ENCODE results near the gene FAM3A. TPM values are rescaled to one million over a fixed set of nuclear protein-coding genes. Genes with fewer than 3 reads are reported as not detected.

The FAM3A gene
- polyA plus RNA-seq, 1 of the 3 experiments (the other 2 are of a cell fraction), result 42.1 TPM

GRCh38 chrX:154505734-154506133, 10.3 kb downstream of the FAM3A start:
- Histone ChIP-seq H3K9me3 (no peaks in the 10 kb centered on the region), H3K4me2 (no peak overlapping the region; the same call in 1 of the 2 replicates), H3K9me2 (no peaks in the 10 kb centered on the region), H4K20me1 (ENCODE audit: insufficient read depth) (no peaks in the 10 kb centered on the region), H3K4me1 (ENCODE audit: control insufficient read depth in 1 of 2, insufficient read depth in 2 of 2, low read depth in 1 of 2, low read length in 1 of 2) (no peaks in the 10 kb centered on the region), H3F3A (replicated peaks; ENCODE audit: insufficient read depth) (no peaks in the 10 kb centered on the region), H3K4me3 (ENCODE audit: low read depth in 2 of 2, low read length in 1 of 2) (no peak overlapping the region), H2AFZ (ENCODE audit: low read depth) (no peak overlapping the region), H3K9ac (no peak overlapping the region), H3K27me3 (ENCODE audit: insufficient read depth) (peaks cover 6% of the 10 kb centered on the region; the same call in 1 of the 2 replicates), H3K36me3 (replicated peaks in 1 of 2; ENCODE audit: control insufficient read depth in 1 of 2, insufficient read depth in 2 of 2, low read length in 1 of 2) (no peaks in the 10 kb centered on the region), H3K79me2 (ENCODE audit: insufficient read depth) (no peaks in the 10 kb centered on the region), H3K27ac (ENCODE audit: low read depth in 2 of 2, low read length in 1 of 2) (peak overlapping the region in 1 of 2 experiments; percentile 19; a peak in 2 of 4 replicates)
- WGBS (ENCODE audit: low lambda C conversion rate), result 11% methylated on average over 6 of the region's 12 CpGs
- ChIA-PET CTCF (no interaction called here), POLR2A (no interaction called here)
- DNase-seq, result no peak
- TF ChIP-seq FOXJ3 (CRISPR knock-in tag; IDR thresholded peaks at IDR 0.05), result no peak
- TF ChIP-seq, protein P1, sequence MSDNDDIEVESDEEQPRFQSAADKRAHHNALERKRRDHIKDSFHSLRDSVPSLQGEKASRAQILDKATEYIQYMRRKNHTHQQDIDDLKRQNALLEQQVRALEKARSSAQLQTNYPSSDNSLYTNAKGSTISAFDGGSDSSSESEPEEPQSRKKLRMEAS (IDR thresholded peaks at IDR 0.05; ENCODE audit: low read depth), result no peak
- no peak for TF ChIP-seq USF2 (IDR thresholded peaks at IDR 0.05; ENCODE audit: borderline replicate concordance, low read depth, low read length)
- TF ChIP-seq SIN3A (IDR thresholded peaks at IDR 0.05; ENCODE audit: borderline replicate concordance, low read depth, low read length), result no peak
- no peak for TF ChIP-seq GATA2 (CRISPR knock-in tag; IDR thresholded peaks at IDR 0.05)
- no peak for TF ChIP-seq ELF1 (IDR thresholded peaks at IDR 0.05)
- no peak for TF ChIP-seq TEAD4 (IDR thresholded peaks at IDR 0.05; ENCODE audit: borderline replicate concordance, insufficient read depth)
- TF ChIP-seq EZH2phosphoT487 (IDR thresholded peaks at IDR 0.05; ENCODE audit: borderline replicate concordance, low read depth), result no peak
- TF ChIP-seq, protein P2, sequence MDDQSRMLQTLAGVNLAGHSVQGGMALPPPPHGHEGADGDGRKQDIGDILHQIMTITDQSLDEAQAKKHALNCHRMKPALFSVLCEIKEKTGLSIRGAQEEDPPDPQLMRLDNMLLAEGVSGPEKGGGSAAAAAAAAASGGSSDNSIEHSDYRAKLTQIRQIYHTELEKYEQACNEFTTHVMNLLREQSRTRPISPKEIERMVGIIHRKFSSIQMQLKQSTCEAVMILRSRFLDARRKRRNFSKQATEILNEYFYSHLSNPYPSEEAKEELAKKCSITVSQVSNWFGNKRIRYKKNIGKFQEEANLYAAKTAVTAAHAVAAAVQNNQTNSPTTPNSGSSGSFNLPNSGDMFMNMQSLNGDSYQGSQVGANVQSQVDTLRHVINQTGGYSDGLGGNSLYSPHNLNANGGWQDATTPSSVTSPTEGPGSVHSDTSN (IDR thresholded peaks at IDR 0.05), result no peak
- no peak for TF ChIP-seq GABPA (IDR thresholded peaks at IDR 0.05; ENCODE audit: low read depth)

GRCh38 chrX:154502989-154503388, 13.0 kb downstream of the FAM3A start:
- Histone ChIP-seq H3K27ac (ENCODE audit: low read depth in 2 of 2, low read length in 1 of 2) (no peak overlapping the region), H3F3A (replicated peaks; ENCODE audit: insufficient read depth) (no peaks in the 10 kb centered on the region), H3K4me2 (no peak overlapping the region), H3K79me2 (ENCODE audit: insufficient read depth) (no peaks in the 10 kb centered on the region), H3K4me1 (ENCODE audit: control insufficient read depth in 1 of 2, insufficient read depth in 2 of 2, low read depth in 1 of 2, low read length in 1 of 2) (no peaks in the 10 kb centered on the region), H4K20me1 (ENCODE audit: insufficient read depth) (no peaks in the 10 kb centered on the region), H3K9ac (no peak overlapping the region), H3K36me3 (replicated peaks in 1 of 2; ENCODE audit: control insufficient read depth in 1 of 2, insufficient read depth in 2 of 2, low read length in 1 of 2) (no peaks in the 10 kb centered on the region), H2AFZ (ENCODE audit: low read depth) (no peak overlapping the region), H3K27me3 (ENCODE audit: insufficient read depth) (peaks cover 6% of the 10 kb centered on the region; the same call in 1 of the 2 replicates), H3K9me3 (no peaks in the 10 kb centered on the region), H3K4me3 (ENCODE audit: low read depth in 2 of 2, low read length in 1 of 2) (no peak overlapping the region), H3K9me2 (no peaks in the 10 kb centered on the region)
- no peak for DNase-seq
- CTCF ChIA-PET, result no interaction called here
- 18% methylated on average over 3 of the region's 3 CpGs for WGBS (ENCODE audit: low lambda C conversion rate)
- TF ChIP-seq, protein P2 (IDR thresholded peaks at IDR 0.05), result no peak
- TF ChIP-seq RCOR1 (IDR thresholded peaks at IDR 0.05; ENCODE audit: low read length) (no peak), FOXJ3 (CRISPR knock-in tag; IDR thresholded peaks at IDR 0.05) (no peak), MEF2A (IDR thresholded peaks at IDR 0.05; ENCODE audit: borderline replicate concordance, low read depth) (no peak), JUND (IDR thresholded peaks at IDR 0.05) (no peak), FOSL2 (IDR thresholded peaks at IDR 0.05; ENCODE audit: borderline replicate concordance, low read depth) (no peak), MXI1 (IDR thresholded peaks at IDR 0.05; ENCODE audit: low read depth, low read length) (no peak), FOXM1 (IDR thresholded peaks at IDR 0.05; ENCODE audit: low read depth) (no peak), YY1 (IDR thresholded peaks at IDR 0.05; ENCODE audit: low read depth) (no peak), GATA2 (CRISPR knock-in tag; IDR thresholded peaks at IDR 0.05) (no peak), USF2 (IDR thresholded peaks at IDR 0.05; ENCODE audit: borderline replicate concordance, low read depth, low read length) (no peak), SMC3 (IDR thresholded peaks at IDR 0.05; ENCODE audit: low read depth, low read length) (no peak), NRF1 (IDR thresholded peaks at IDR 0.05; ENCODE audit: low read depth, low read length) (no peak)
- TF ChIP-seq, protein P1 (IDR thresholded peaks at IDR 0.05; ENCODE audit: low read depth), result no peak
- TF ChIP-seq, protein P3, sequence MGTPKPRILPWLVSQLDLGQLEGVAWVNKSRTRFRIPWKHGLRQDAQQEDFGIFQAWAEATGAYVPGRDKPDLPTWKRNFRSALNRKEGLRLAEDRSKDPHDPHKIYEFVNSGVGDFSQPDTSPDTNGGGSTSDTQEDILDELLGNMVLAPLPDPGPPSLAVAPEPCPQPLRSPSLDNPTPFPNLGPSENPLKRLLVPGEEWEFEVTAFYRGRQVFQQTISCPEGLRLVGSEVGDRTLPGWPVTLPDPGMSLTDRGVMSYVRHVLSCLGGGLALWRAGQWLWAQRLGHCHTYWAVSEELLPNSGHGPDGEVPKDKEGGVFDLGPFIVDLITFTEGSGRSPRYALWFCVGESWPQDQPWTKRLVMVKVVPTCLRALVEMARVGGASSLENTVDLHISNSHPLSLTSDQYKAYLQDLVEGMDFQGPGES (IDR thresholded peaks at IDR 0.05; ENCODE audit: low read depth, low read length), result no peak
- POLR2A ChIA-PET, result no interaction called here

All from SK-N-SH (cell line).